HTR-8/SVneo (cell line): Measurements from ENCODE around the gene RNF145.

Experiments used
- DNase-seq: peaks from one replicate; pipeline ENCODE4 v3.0.0; 2011; ENCODE audit warnings: low spot score, mixed read lengths; ENCODE audit not compliant: insufficient read length
- FAIRE-seq: peaks from 2 replicates; lab custom pipeline; 2011; peaks lifted over from hg19 to GRCh38; lab: Jason Lieb, UNC

Gene RNF145

GRCh38 chr5:159199225-159199624 lies 10.1 kb downstream of the RNF145 start:
- no peak for FAIRE-seq
- DNase-seq: no peak

- no peak for DNase-seq
- FAIRE-seq: no peak
Measured at GRCh38 chr5:159198063-159199036, 11.0 kb downstream of the RNF145 start.

DNA sequence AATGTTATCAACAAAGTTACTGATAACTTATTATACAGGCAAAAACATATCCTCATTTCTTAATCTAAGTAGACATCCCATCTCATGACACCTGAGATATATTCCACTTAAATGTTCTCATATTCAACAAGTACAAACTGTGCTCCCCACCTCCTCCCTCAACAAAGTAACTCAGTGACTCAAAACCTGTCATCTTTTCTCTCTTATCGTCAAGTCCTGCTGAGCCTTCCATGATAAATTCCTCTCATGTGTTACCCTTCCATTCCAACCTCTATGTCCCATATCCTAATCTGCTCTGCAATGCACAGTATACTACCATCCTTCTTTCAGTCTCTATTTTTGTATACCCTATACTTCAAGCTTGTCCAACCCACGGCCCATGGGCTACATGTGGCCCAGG lies 13.6 kb downstream of the RNF145 start:
- DNase-seq: no peak
- FAIRE-seq: no peak

GRCh38 chr5:159190170-159190569 lies 19.2 kb downstream of the RNF145 start:
- DNase-seq: no peak

DNA sequence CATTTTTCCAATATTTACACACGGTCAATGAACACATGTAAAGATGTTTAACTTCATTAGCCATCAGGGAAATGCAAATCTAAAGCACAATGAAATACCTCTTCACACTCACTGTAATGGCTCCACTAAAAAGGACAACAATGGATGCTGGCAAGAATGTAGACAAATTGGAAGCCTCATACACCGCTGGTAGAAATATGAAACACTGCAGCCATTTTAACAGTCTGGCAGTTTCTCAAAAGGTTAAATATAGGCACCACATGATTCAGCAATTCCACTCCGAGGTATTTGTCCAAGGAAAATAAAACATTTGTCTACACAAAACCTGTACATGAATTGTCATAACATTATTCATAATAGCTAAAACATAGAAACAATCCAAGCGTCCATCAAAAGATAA lies 20.0 kb downstream of the RNF145 start:
- no peak for FAIRE-seq
- DNase-seq: no peak

More at GRCh38 chr5:159190170-159190569, 19.2 kb downstream of the RNF145 start:
- no peak for FAIRE-seq

GRCh38 chr5:159187719-159188118 lies 21.6 kb downstream of the RNF145 start:
- FAIRE-seq: no peak

GRCh38 chr5:159186319-159186718 lies 23.0 kb downstream of the RNF145 start:
- FAIRE-seq (no peak), DNase-seq (no peak)

More at GRCh38 chr5:159187719-159188118, 21.6 kb downstream of the RNF145 start:
- no peak for DNase-seq

- FAIRE-seq (no peak), DNase-seq (no peak)
Measured at GRCh38 chr5:159185773-159186172, 23.6 kb downstream of the RNF145 start.

- FAIRE-seq: peak; percentile 67
- DNase-seq: peak; percentile 51
Measured at GRCh38 chr5:159184858-159185381, 24.4 kb downstream of the RNF145 start.

DNA sequence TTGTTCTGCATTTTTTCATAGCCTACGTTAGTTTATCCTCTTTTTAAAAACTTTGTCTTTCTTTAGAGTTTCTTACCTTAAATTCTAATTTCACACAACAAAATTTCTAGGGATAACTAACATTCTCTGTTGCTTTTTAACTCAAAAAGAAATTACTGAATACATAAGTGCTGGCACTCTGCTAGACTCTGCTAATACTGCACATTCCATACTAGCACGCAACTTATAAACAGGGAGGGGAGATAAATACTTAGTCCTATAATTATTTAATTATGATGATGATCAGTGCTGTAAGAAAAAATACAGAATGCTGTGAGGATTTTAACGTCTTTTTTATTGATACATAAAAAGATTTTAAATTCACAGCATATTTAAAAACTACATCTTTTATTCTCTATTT lies 25.1 kb downstream of the RNF145 start:
- no peak for FAIRE-seq
- DNase-seq: no peak

DNA sequence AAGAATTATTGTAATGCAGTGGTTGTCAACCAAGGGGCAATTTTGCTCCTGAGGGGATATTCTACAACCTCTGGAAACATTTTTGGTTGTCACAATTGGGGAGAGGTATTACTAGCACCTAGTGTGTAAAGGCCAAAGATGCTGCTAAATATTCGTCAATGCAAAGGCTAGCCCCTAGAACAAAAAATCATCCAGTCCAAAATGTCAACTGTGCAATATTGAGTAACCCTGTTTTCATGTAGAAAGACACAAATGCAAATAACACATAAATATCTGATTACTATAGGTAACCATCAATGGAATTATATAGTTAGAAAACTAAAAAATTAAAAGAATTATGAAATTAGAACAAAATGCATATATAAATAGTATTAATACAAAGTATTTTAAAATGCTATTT lies 26.1 kb downstream of the RNF145 start:
- DNase-seq (no peak), FAIRE-seq (no peak)

GRCh38 chr5:159182691-159183090 lies 26.7 kb downstream of the RNF145 start:
- FAIRE-seq (no peak), DNase-seq (no peak)

- no peak for DNase-seq
- FAIRE-seq: no peak
Measured at GRCh38 chr5:159181651-159182050, 27.7 kb downstream of the RNF145 start.

DNA sequence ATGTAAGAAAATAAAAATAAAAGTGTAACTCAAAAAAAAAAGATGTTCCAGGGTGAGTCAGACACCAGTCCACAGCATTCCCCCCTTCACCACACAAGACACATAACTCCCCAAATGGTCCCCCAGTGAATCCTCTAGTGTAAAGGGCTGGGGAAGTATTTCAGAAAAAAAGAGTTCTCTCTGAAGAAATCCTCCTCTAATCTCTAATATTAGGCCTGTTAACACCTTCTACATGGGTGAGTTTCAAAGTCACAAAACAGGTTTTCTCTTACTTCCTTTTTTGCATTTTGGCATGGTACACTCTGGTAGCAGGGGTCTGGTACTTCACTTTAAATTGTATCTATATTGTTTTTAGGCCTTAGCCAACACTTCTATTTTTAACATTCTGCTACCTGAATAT lies 28.2 kb downstream of the RNF145 start:
- no peak for FAIRE-seq
- no peak for DNase-seq

- no peak for DNase-seq
- FAIRE-seq: no peak
Measured at GRCh38 chr5:159179529-159180305, 29.6 kb downstream of the RNF145 start.

DNA sequence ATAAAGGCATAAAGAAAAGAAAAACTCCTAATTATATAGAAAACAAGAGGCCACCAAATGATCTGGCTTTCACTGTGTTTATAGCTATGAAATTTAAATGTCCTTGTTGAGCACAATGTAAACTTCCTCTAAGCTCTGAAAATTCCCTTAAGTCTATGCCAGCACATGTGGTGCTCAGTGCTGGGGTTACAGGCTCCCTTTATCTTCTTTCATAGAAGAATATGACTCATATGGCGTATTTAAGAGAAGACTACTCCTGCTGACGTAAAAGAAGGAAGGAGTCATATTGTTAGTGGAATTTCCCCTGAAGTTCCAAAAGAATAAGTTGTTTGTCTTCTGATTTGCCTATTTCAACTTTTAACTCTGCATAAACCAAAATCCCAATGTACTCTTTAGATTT lies 30.4 kb downstream of the RNF145 start:
- peak; percentile 46 for DNase-seq
- peak; percentile 28 for FAIRE-seq

DNA sequence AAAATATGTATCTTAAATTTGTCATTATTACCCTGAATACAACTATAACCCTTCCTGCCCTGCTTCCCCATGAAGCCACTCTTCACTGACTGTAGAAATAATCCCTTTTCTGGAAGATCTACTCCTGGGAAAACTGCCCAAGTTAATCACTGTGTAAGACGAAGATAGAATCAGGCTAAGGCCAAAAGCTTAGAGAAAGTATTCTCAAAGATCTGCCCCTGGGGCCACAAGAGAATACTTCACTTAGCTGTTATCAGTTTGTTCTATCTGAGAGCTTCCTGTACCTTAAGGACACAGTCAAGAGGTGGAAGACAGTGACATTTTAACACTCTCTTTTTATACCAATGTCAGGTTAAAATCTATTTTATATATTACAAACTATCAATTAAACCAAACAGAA lies 33.8 kb downstream of the RNF145 start:
- no peak for FAIRE-seq
- DNase-seq: no peak

- FAIRE-seq (no peak), DNase-seq (no peak)
Measured at GRCh38 chr5:159174511-159175168, 34.7 kb downstream of the RNF145 start.

DNA sequence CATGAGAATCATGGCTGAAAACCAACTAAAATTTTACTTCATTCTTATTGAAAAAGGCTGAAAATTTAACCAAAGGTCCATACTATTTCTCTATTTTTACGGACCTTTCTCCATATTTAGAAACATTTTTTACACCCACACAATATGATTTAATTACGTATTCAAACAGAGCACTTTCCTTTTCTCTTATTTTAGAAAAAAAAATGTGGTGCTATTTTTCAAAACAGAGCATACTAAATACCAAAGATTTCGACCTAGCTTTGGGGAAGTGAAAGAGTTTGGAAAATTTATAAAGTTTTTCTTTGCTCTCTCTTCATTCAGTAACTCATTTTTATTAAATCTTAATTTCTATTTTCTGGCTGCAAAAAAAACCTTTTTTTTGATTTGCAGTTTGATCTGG lies 38.1 kb downstream of the RNF145 start:
- FAIRE-seq (no peak), DNase-seq (no peak)

DNA sequence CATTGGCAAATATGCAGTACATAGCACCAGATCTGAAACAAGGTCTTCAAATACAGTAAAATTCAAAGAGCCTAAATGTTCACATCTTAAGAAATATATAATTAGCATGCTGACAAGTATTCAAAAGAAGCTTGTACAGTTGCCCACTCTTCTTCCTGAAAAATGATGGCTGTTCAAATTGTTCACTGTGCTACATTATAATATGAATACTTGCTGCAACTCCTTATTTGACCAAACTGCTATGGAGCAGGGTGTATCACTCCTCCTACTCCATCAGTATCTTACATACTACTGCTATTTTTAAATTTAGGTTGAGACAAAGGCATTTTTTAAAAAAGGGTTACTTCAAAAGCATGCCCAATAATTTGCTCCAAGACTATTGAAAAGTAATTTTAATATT lies 39.3 kb downstream of the RNF145 start:
- DNase-seq (no peak), FAIRE-seq (no peak)
